Posterior cingulate gyrus (tissue), 11 donors: ENCODE measurements around the gene CRYGN.
A peak's percentile ranks its signal among the peaks of the same experiment; 100 is the strongest.

Experiments
- DNase-seq, 10 donors: peaks; one replicate each; pipeline versions ENCODE4 v3.0.0 to v3.0.0-alpha.2; 2020 to 2021; ENCODE audit warnings: mixed read lengths in 3 of 10
- intact Hi-C: fragments of 100-400 bp; cut with DNase I; formaldehyde crosslinking; loops from one replicate; pipeline ENCODE4 v1.15.1; 2023

Gene CRYGN

GRCh38 chr7:151396328-151396970 is 43.5 kb downstream of the CRYGN start:
- intact Hi-C loops: no loop called here

GRCh38 chr7:151395036-151395367 is 44.9 kb downstream of the CRYGN start:
- intact Hi-C loops: no loop called here
- peak in 4 of 10 donors; percentile 17 to 72 (median 53) for DNase-seq

More at GRCh38 chr7:151396328-151396970, 43.5 kb downstream of the CRYGN start:
- DNase-seq: peak in 3 of 10 donors; percentile 0 to 67 (median 52)

- peak in 4 of 10 donors; percentile 4 to 69 (median 65) for DNase-seq
- intact Hi-C loops: no loop called here
Observed at GRCh38 chr7:151394076-151395035, 45.6 kb downstream of the CRYGN start.

- DNase-seq: peak in 3 of 10 donors; percentile 15 to 54 (median 48)
Observed at GRCh38 chr7:151393031-151393977, 46.6 kb downstream of the CRYGN start.

GRCh38 chr7:151392426-151392825 is 47.5 kb downstream of the CRYGN start:
- intact Hi-C loops: no loop called here
- peak in 3 of 10 donors; percentile 37 to 79 (median 51) for DNase-seq

More at GRCh38 chr7:151393031-151393977, 46.6 kb downstream of the CRYGN start:
- intact Hi-C loops: no loop called here

GRCh38 chr7:151392002-151392401 is 47.9 kb downstream of the CRYGN start:
- intact Hi-C loops: no loop called here

GRCh38 chr7:151391358-151391730 is 48.6 kb downstream of the CRYGN start:
- peak in 2 of 10 donors; percentile 22 to 52 for DNase-seq
- intact Hi-C loops: no loop called here

More at GRCh38 chr7:151392002-151392401, 47.9 kb downstream of the CRYGN start:
- DNase-seq: peak in 2 of 10 donors; percentile 46 to 52

- intact Hi-C loops: no loop called here
- peak in 3 of 10 donors; percentile 52 to 67 (median 59) for DNase-seq
Observed at GRCh38 chr7:151390598-151391357, 49.2 kb downstream of the CRYGN start.

GRCh38 chr7:151389768-151390597 is 50.0 kb downstream of the CRYGN start:
- intact Hi-C loops: no loop called here
- peak in 3 of 10 donors; percentile 20 to 59 (median 36) for DNase-seq

- peak in 3 of 10 donors; percentile 30 to 66 (median 66) for DNase-seq
- intact Hi-C loops: no loop called here
Observed at GRCh38 chr7:151389096-151389767, 50.7 kb downstream of the CRYGN start.

- intact Hi-C loops: no loop called here
- DNase-seq: peak in 2 of 10 donors; percentile 47 to 57
Observed at GRCh38 chr7:151388430-151388829, 51.5 kb downstream of the CRYGN start.

- DNase-seq: peak in 2 of 10 donors; percentile 54 to 63
- intact Hi-C loops: no loop called here
Observed at GRCh38 chr7:151388007-151388297, 52.0 kb downstream of the CRYGN start.

GRCh38 chr7:151387161-151388006 is 52.6 kb downstream of the CRYGN start:
- DNase-seq: peak in 2 of 10 donors; percentile 49 to 78
- intact Hi-C loops: no loop called here

- intact Hi-C loops: no loop called here
Observed at GRCh38 chr7:151386301-151387160, 53.4 kb downstream of the CRYGN start.

GRCh38 chr7:151385626-151386300 is 54.2 kb downstream of the CRYGN start:
- intact Hi-C loops: no loop called here
- DNase-seq: peak in 3 of 10 donors; percentile 65 to 75 (median 75)

More at GRCh38 chr7:151386301-151387160, 53.4 kb downstream of the CRYGN start:
- peak in 3 of 10 donors; percentile 55 to 74 (median 61) for DNase-seq
